Activated T-cell treated with anti-CD3 and anti-CD28 coated beads, Interleukin-2, amount 50 U/mL, for 1 hour (primary cell): ENCODE data around the gene EPHB3.

Experiments used
- DNase-seq: peaks from one replicate; pipeline ENCODE4 v3.0.0-alpha.2; 2020

The EPHB3 gene

GRCh38 chr3:184582646-184583577, 21.3 kb downstream of the EPHB3 start:
- DNase-seq = no peak

DNA sequence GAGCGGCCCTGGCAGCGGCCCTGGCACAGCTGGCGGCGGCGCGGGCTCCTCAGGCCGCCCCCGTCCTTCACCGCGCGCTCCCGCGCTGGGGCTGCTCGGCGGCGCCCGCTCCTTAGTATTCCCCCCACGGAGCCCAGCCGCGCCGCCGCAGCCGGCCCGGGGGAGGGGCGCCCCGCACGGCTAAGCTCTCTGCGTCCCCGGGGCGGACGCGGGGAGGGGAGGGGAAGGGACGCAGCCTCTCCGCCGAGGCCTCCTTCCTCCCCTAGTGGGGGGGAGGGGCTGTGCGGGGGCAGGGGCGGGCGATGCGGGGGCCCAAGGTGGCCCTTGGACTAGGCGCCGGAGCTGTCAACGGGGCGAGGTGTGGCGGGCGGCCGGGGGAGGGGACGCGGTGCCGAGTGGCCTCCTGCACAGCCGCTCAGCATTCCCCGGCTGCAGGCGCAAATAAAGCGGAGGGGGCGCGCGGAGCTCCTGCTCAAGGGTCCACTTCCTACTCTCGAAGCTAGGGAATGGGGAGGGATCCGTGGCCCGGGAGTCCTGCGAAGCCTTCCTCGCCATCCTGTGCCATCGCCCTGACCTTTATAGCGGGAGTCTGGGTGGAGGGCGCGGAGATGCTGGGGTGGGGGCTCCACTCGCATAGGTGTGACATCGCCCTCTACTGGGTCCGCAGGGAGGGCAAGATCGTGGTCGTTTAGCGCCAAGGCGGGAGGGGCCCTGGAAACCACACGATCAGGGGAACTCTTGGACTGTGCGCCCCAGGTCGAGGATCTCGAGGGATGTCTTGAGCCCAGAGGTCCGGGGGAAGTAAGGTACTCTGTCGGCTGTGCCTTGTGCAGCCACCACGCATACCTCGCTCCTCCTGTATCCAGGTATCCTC, 22.2 kb downstream of the EPHB3 start:
- DNase-seq = no peak

DNA sequence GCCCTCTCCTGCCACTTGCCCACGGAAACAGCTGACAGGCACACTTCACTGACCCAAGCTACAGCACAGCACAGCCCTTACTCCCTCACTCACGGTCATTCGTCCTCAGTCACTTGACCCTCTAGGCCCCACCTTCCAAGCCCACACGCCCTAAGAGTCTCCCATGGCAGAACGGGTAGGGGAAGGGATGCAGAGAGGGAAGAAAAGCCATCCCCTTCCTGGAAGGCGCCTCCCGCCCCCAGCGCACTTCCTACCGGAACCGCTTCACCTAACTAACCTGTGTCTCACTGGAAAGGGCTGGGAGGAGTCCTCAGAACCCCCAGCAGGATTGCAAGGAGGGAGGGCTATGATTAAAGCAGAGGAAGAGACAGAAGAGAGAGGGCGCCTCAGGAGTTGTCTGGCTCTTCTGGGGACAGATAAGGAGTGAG, 22.9 kb downstream of the EPHB3 start:
- no peak for DNase-seq

DNA sequence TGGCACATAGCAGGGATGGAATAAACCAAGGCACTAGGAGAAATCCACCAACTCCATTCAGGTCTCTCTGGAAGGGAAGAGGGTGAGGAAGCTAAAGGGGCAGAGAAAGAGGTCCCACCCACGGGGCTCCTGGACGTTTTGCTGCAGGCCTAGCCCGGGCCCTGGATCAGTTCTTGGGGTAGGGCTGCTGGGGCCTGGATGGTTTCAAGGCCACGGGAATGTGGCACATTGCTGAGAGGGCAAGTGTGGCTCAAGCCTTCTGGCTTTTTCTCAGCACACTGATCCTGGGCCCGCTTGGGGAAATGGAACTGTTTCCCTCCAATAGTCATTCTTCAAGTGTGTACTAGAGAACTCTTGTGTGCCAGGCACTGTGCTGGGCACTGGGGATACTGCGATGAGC, 24.0 kb downstream of the EPHB3 start:
- DNase-seq = no peak

DNA sequence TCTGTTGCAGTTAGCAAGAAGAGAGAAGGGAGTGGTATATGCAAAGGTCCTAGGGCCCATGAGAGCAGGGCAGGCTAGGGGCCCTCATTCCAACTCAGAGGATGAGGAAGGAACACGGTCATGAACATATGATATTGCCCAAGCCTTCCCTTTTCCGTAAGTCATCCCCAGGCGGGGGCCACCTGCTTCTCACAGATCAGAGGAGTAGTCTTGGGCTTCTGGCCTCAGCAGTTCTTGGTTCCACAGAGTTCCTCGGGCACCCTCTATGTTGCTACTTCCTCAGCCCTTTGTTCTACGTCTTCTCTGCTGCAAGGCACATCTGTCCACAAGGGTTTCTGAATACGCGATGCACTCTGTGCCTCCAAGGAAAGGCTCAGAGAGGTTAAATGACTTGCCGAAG, 25.3 kb downstream of the EPHB3 start:
- no peak for DNase-seq

DNA sequence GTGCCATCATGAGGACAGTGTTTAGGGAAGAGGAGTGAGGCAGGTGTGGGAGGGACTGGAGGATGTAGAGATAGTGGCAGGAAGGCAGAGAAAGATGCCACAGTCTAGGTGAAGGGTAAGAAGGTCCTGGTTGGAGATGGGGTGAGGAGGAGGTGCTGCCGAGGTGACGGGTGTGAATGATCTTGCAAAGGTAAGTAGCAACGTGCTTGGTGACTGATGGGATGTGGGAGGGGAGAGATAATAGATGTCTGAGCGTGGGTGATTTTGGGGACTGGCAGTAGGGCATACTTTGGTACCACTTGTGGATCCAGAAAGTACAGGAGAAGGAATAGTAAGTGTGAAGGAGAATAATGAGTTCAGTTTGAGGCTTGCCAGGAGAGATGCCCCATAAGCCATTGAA, 27.2 kb downstream of the EPHB3 start:
- no peak for DNase-seq

- DNase-seq = no peak
Observed at GRCh38 chr3:184590795-184591194, 29.2 kb downstream of the EPHB3 start.

- no peak for DNase-seq
Observed at GRCh38 chr3:184591789-184592188, 30.2 kb downstream of the EPHB3 start.

DNA sequence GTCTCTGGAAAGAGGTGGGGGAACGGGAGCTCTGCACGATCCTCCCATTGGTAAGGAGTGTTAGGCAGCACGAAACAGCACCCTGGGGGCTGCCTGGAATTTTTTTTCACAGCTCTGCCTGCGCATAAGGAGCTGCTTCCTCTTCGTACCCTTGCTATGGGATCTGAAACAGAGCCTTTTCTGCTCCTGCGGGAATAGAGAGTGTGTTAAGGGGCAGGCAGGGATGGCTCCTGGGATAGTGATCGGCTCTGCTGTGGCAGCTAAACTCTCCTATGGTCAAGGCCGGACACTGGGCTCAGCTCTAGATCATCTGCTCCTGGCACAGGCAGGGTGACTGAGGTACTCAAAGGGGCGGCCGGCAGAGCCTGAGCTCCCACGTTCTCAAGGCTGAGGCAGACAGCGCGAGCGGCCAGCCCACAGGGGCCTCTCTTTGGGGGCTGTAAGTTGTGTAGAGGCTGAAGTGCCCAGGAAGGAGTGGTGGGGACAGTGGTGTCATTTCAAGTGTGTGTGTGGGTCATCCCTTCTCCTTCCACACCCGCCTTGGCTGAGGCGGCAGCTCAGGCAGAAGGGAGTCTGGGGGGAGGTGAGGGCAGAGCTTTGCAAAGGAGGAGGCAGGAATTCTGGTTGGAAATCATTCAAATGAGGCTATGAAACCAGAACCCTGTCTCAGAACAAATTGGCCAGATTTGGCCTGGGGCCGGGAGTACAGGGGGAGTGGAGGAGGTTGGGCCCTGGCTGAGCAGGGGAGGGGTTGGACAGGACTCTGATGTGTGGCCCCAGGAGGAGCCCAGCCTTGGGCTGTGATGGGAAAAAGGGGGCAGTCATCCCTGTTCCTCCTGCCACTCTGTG, 31.0 kb downstream of the EPHB3 start:
- DNase-seq = no peak

- DNase-seq = no peak
Observed at GRCh38 chr3:184593220-184593927, 31.8 kb downstream of the EPHB3 start.

- no peak for DNase-seq
Observed at GRCh38 chr3:184593928-184594303, 32.3 kb downstream of the EPHB3 start.

DNA sequence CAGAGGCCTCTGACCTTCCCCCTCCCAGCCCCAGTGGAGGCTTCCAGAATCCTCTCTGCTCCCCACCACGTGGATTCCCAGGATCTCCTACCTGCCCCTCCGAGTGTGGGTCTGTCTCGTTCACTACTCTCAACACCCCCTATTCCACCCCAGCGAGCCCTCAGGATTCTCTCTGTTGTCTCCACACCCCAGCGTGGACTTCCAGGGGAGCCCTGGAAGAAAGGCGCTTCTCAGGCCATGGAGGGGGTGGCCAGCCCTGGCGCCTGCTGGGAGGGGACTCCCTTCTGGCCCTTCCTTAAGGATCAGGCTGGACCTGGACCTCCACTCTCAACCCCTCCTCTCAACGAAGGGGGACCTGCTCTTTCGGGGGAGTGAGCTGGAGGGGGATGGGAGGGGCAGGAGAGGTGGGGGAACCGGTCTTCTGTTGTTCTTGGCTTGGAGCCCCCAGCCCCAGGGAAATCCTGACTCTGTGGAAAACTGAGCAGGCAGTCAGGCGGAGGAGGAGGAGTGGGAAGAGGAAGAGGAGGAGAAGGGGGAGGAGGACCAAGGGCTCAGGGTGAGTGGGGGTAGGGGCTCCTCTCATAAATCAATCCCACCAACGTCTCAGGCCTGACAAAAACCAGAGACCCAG, 32.9 kb downstream of the EPHB3 start:
- DNase-seq = no peak

DNA sequence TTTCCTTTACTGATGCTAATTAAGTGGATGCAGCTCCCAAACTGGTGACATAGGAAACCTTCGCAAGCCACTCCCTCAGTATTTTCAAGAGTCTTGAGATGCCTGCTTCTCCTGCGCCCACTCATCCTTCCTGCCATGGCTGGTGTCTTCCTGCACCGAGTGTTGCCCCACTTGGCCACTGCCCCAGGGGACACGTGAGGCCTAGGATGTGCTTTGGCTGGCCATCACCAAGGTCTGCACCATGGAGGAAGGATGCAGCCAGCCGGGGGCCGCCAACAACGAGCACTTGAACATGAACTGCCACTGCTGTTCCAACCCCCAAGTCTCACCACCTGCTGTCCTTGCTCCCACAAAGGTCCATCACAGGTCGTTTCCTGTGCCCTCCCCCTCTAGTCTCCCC, 34.1 kb downstream of the EPHB3 start:
- DNase-seq = no peak

DNA sequence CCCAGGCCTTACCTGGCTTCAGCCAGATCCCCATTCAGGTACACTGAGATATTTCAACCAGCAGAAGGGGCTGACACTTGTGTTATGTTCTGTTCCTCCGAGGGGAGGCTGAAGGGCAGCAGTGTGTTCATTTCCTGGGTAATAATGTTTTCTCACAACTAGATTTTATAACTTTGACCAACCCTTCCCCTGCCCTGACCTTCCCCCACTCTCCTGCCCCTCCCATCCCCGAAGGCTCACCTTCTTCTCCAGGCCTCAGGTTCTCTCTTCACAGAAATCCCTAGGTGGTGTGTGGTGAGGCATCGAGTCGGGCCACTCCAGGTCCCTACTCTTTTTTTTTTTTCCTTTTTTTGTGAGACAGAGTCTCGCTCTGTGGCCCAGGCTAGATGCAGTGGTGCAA, 34.6 kb downstream of the EPHB3 start:
- no peak for DNase-seq

- DNase-seq = no peak
Observed at GRCh38 chr3:184596886-184597575, 35.4 kb downstream of the EPHB3 start.

- no peak for DNase-seq
Observed at GRCh38 chr3:184597829-184598573, 36.4 kb downstream of the EPHB3 start.

- no peak for DNase-seq
Observed at GRCh38 chr3:184598574-184598927, 37.0 kb downstream of the EPHB3 start.

DNA sequence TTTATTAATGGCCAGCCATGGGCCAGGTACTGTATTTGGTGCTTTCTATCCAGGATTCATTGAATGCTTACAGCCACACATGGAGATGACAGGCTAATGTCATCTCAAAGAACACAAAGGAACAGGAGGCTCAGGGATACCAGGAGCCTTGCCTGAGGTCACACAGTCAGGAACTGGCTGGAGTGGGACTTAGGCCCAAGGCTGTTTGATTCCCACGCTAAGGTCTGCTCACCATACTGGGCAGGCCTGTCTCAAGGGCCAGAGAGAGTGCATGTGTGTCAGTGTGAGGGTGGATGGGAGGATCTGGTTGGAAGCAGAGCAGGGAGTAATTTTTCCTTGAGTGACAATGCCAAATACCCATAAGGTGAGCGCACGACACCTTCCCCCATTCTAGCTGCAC, 37.6 kb downstream of the EPHB3 start:
- DNase-seq = no peak

- no peak for DNase-seq
Observed at GRCh38 chr3:184600685-184601377, 39.2 kb downstream of the EPHB3 start.
